Measurements from ENCODE around the gene PLAU.

- no peak for TF ChIP-seq FOXM1 (IDR thresholded peaks at IDR 0.05; ENCODE audit: borderline replicate concordance)
- TF ChIP-seq FOXK2 (IDR thresholded peaks at IDR 0.05) = no peak
- no peak for TF ChIP-seq BHLHE40 (IDR thresholded peaks at IDR 0.05; ENCODE audit: borderline replicate concordance)
- no peak for TF ChIP-seq ELF4 (IDR thresholded peaks at IDR 0.05)
- no peak for TF ChIP-seq LEF1 (IDR thresholded peaks at IDR 0.05; ENCODE audit: borderline replicate concordance)
- TF ChIP-seq SUZ12 (IDR thresholded peaks at IDR 0.05) = no peak
- no peak for TF ChIP-seq ARNT (IDR thresholded peaks at IDR 0.05)
- no peak for TF ChIP-seq NFRKB (IDR thresholded peaks at IDR 0.05)
- TF ChIP-seq FOXA1 (IDR thresholded peaks at IDR 0.05) = no peak
- TF ChIP-seq L3MBTL2 (conservative IDR thresholded peaks at IDR 0.05) = no peak
- TF ChIP-seq TARDBP (IDR thresholded peaks at IDR 0.05) = no peak
- TF ChIP-seq CTBP1 (IDR thresholded peaks at IDR 0.05; ENCODE audit: borderline replicate concordance) = no peak
- TF ChIP-seq SP1 (IDR thresholded peaks at IDR 0.05) = no peak
- no peak for TF ChIP-seq HDGF (IDR thresholded peaks at IDR 0.05; ENCODE audit: borderline replicate concordance)
Measured at GRCh38 chr10:73950155-73950948, 39.4 kb downstream of the PLAU start.

All from HEK293T (cell line).